ENCODE results near the gene C17orf67. TPM values are rescaled to one million over a fixed set of nuclear protein-coding genes. Genes with fewer than 3 reads are reported as not detected.

C17orf67 gene
- total and polyA plus RNA-seq, 2 of the 13 experiments (the other 11 are each of a cell fraction or from before 2014, with no cell fraction given) = 0.41 to 0.86 TPM

- TF ChIP-seq SP140L (CRISPR knock-in tag; IDR thresholded peaks at IDR 0.05; ENCODE audit: borderline replicate concordance) (no peak), ZSCAN30 (CRISPR knock-in tag; IDR thresholded peaks at IDR 0.05) (no peak), NAIF1 (CRISPR knock-in tag; IDR thresholded peaks at IDR 0.05; ENCODE audit: borderline replicate concordance) (no peak), SNAI1 (CRISPR knock-in tag; IDR thresholded peaks at IDR 0.05; ENCODE audit: borderline replicate concordance) (no peak), TAF15 (IDR thresholded peaks at IDR 0.05; ENCODE audit: low read depth, low read length, poor library complexity, severe bottlenecking) (no peak), ZC3H13 (CRISPR knock-in tag; IDR thresholded peaks at IDR 0.05) (peak; percentile 76), ZFP36L1 (CRISPR knock-in tag; IDR thresholded peaks at IDR 0.05) (0 out of 2 replicates have a peak, but pooled peaks have one; percentile 20), RBFOX2 (IDR thresholded peaks at IDR 0.05; ENCODE audit: low read depth, low read length) (peak; percentile 75), TSC22D2 (CRISPR knock-in tag; IDR thresholded peaks at IDR 0.05; ENCODE audit: borderline replicate concordance) (peak; percentile 52), HNRNPK (IDR thresholded peaks at IDR 0.05; ENCODE audit: low read depth, low read length, poor library complexity, severe bottlenecking) (peak; percentile 26), MAFF (IDR thresholded peaks at IDR 0.05; ENCODE audit: low read depth, low read length) (no peak), SIX4 (CRISPR knock-in tag; IDR thresholded peaks at IDR 0.05) (0 out of 2 replicates have a peak, but pooled peaks have one; percentile 15), RFXAP (CRISPR knock-in tag; IDR thresholded peaks at IDR 0.05; ENCODE audit: borderline replicate concordance) (no peak; the same call in 1 of the 2 replicates), HDAC6 (IDR thresholded peaks at IDR 0.05; ENCODE audit: low read depth, low read length) (no peak), ZNF562 (CRISPR knock-in tag; IDR thresholded peaks at IDR 0.05; ENCODE audit: borderline replicate concordance) (peak; percentile 64; the same call in 1 of the 2 replicates), ZNF883 (CRISPR knock-in tag; IDR thresholded peaks at IDR 0.05; ENCODE audit: not compliant biosample characterization) (peak; percentile 22), ZNF766 (CRISPR knock-in tag; IDR thresholded peaks at IDR 0.05; ENCODE audit: borderline replicate concordance) (0 out of 2 replicates have a peak, but pooled peaks have one; percentile 27), ZNF207 (IDR thresholded peaks at IDR 0.05; ENCODE audit: borderline replicate concordance) (no peak), CREM (IDR thresholded peaks at IDR 0.05) (no peak), CREM (CRISPR knock-in tag; IDR thresholded peaks at IDR 0.05) (no peak), HES4 (CRISPR knock-in tag; IDR thresholded peaks at IDR 0.05; ENCODE audit: borderline replicate concordance) (peak; percentile 76; the same call in 1 of the 2 replicates), ZFX (CRISPR knock-in tag; IDR thresholded peaks at IDR 0.05; ENCODE audit: low read depth) (peak; percentile 96), TFDP2 (CRISPR knock-in tag; IDR thresholded peaks at IDR 0.05) (peak; percentile 76), ADNP (CRISPR knock-in tag; IDR thresholded peaks at IDR 0.05) (no peak)
- TF ChIP-seq, protein P1, sequence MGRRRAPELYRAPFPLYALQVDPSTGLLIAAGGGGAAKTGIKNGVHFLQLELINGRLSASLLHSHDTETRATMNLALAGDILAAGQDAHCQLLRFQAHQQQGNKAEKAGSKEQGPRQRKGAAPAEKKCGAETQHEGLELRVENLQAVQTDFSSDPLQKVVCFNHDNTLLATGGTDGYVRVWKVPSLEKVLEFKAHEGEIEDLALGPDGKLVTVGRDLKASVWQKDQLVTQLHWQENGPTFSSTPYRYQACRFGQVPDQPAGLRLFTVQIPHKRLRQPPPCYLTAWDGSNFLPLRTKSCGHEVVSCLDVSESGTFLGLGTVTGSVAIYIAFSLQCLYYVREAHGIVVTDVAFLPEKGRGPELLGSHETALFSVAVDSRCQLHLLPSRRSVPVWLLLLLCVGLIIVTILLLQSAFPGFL (CRISPR knock-in tag; IDR thresholded peaks at IDR 0.05) = no peak
- TF ChIP-seq, protein P2, sequence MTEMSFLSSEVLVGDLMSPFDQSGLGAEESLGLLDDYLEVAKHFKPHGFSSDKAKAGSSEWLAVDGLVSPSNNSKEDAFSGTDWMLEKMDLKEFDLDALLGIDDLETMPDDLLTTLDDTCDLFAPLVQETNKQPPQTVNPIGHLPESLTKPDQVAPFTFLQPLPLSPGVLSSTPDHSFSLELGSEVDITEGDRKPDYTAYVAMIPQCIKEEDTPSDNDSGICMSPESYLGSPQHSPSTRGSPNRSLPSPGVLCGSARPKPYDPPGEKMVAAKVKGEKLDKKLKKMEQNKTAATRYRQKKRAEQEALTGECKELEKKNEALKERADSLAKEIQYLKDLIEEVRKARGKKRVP (CRISPR knock-in tag; IDR thresholded peaks at IDR 0.05) = no peak
- TF ChIP-seq, protein P3, sequence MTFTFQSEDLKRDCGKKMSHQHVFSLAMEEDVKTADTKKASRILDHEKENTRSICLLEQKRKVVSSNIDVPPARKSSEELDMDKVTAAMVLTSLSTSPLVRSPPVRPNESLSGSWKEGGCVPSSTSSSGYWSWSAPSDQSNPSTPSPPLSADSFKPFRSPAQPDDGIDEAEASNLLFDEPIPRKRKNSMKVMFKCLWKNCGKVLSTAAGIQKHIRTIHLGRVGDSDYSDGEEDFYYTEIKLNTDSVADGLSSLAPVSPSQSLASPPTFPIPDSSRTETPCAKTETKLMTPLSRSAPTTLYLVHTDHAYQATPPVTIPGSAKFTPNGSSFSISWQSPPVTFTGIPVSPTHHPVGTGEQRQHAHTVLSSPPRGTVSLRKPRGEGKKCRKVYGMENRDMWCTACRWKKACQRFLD (CRISPR knock-in tag; IDR thresholded peaks at IDR 0.05; ENCODE audit: borderline replicate concordance) = peak; percentile 40; the same call in 1 of the 2 replicates
Observed at GRCh38 chr17:56833809-56834379, at the start of gene C17orf67, which contains the start of gene DGKE (continued).
